ENCODE data around the gene ZNF19.
"Not testable (repeated sequence)": the region's sequence is repeated elsewhere in the genome, so short reads cannot be mapped to it uniquely, and the experiment has no call there.

ZNF19 gene

GRCh38 chr16:71514476-71514875 is 25.4 kb upstream of the ZNF19 start:
- Histone ChIP-seq H3K36me3 (ENCODE audit: control insufficient read depth, insufficient read depth, low read length) (no peaks in the 10 kb centered on the region), H3K27me3 (ENCODE audit: control insufficient read depth, insufficient read depth, low read length) (no peaks in the 10 kb centered on the region), H3K4me1 (ENCODE audit: control insufficient read depth, insufficient read depth, low read length) (no peaks in the 10 kb centered on the region), H3K9me3 (ENCODE audit: control insufficient read depth, insufficient read depth, low read length) (no peaks in the 10 kb centered on the region; the same call in 1 of the 2 replicates), H3K27ac (ENCODE audit: low read length) (no peak overlapping the region), H3K4me3 (ENCODE audit: low read length) (no peak overlapping the region)
- no peak for DNase-seq (ENCODE audit: low read depth, low spot score)
- no CpG with 5 or more reads among the region's 7 CpGs for WGBS (ENCODE audit: insufficient coverage, insufficient read length)

- WGBS (ENCODE audit: insufficient coverage, insufficient read length): no CpG with 5 or more reads among the region's 1 CpG
- Histone ChIP-seq H3K4me1 (ENCODE audit: control insufficient read depth, insufficient read depth, low read length) (no peaks in the 10 kb centered on the region), H3K9me3 (ENCODE audit: control insufficient read depth, insufficient read depth, low read length) (no peaks in the 10 kb centered on the region; the same call in 1 of the 2 replicates), H3K27ac (ENCODE audit: low read length) (no peak overlapping the region), H3K27me3 (ENCODE audit: control insufficient read depth, insufficient read depth, low read length) (no peaks in the 10 kb centered on the region), H3K4me3 (ENCODE audit: low read length) (no peak overlapping the region), H3K36me3 (ENCODE audit: control insufficient read depth, insufficient read depth, low read length) (no peaks in the 10 kb centered on the region)
- DNase-seq (ENCODE audit: low read depth, low spot score): no peak
These were observed 24.2 kb upstream of the ZNF19 start for GRCh38 chr16:71513302-71513701.

- H3K27ac ChIP-seq (ENCODE audit: low read length): no peak overlapping the region
- no peaks in the 10 kb centered on the region for H3K4me1 ChIP-seq (ENCODE audit: control insufficient read depth, insufficient read depth, low read length)
- no peak overlapping the region for H3K4me3 ChIP-seq (ENCODE audit: low read length)
- H3K9me3 ChIP-seq (ENCODE audit: control insufficient read depth, insufficient read depth, low read length): no peaks in the 10 kb centered on the region; the same call in 1 of the 2 replicates
- no peaks in the 10 kb centered on the region for H3K27me3 ChIP-seq (ENCODE audit: control insufficient read depth, insufficient read depth, low read length)
- H3K36me3 ChIP-seq (ENCODE audit: control insufficient read depth, insufficient read depth, low read length): no peaks in the 10 kb centered on the region
- no CpG with 5 or more reads among the region's 1 CpG for WGBS (ENCODE audit: insufficient coverage, insufficient read length)
- DNase-seq (ENCODE audit: low read depth, low spot score): no peak
These were observed 17.9 kb upstream of the ZNF19 start for GRCh38 chr16:71507061-71507460.

GRCh38 chr16:71504901-71505300 is 15.8 kb upstream of the ZNF19 start:
- Histone ChIP-seq H3K27me3 (ENCODE audit: control insufficient read depth, insufficient read depth, low read length) (no peaks in the 10 kb centered on the region), H3K4me3 (ENCODE audit: low read length) (no peak overlapping the region), H3K36me3 (ENCODE audit: control insufficient read depth, insufficient read depth, low read length) (no peaks in the 10 kb centered on the region), H3K4me1 (ENCODE audit: control insufficient read depth, insufficient read depth, low read length) (no peaks in the 10 kb centered on the region), H3K27ac (ENCODE audit: low read length) (no peak overlapping the region), H3K9me3 (ENCODE audit: control insufficient read depth, insufficient read depth, low read length) (no peaks in the 10 kb centered on the region)
- DNase-seq (ENCODE audit: low read depth, low spot score): no peak
- no CpG with 5 or more reads among the region's 5 CpGs for WGBS (ENCODE audit: insufficient coverage, insufficient read length)

- H3K9me3 ChIP-seq (ENCODE audit: control insufficient read depth, insufficient read depth, low read length); H3K4me1 ChIP-seq (ENCODE audit: control insufficient read depth, insufficient read depth, low read length); H3K4me3 ChIP-seq (ENCODE audit: low read length); H3K27ac ChIP-seq (ENCODE audit: low read length); DNase-seq (ENCODE audit: low read depth, low spot score); H3K36me3 ChIP-seq (ENCODE audit: control insufficient read depth, insufficient read depth, low read length); H3K27me3 ChIP-seq (ENCODE audit: control insufficient read depth, insufficient read depth, low read length): not testable (repeated sequence)
- WGBS (ENCODE audit: insufficient coverage, insufficient read length): no CpG with 5 or more reads among the region's 7 CpGs
These were observed 14.9 kb upstream of the ZNF19 start for GRCh38 chr16:71504051-71504450.

- Histone ChIP-seq H3K9me3 (ENCODE audit: control insufficient read depth, insufficient read depth, low read length) (no peaks in the 10 kb centered on the region), H3K36me3 (ENCODE audit: control insufficient read depth, insufficient read depth, low read length) (no peaks in the 10 kb centered on the region), H3K27ac (ENCODE audit: low read length) (no peak overlapping the region), H3K4me3 (ENCODE audit: low read length) (no peak overlapping the region), H3K27me3 (ENCODE audit: control insufficient read depth, insufficient read depth, low read length) (no peaks in the 10 kb centered on the region), H3K4me1 (ENCODE audit: control insufficient read depth, insufficient read depth, low read length) (no peaks in the 10 kb centered on the region)
- no CpG with 5 or more reads among the region's 3 CpGs for WGBS (ENCODE audit: insufficient coverage, insufficient read length)
- no peak for DNase-seq (ENCODE audit: low read depth, low spot score)
These were observed 12.4 kb upstream of the ZNF19 start for GRCh38 chr16:71501547-71501946.

- Histone ChIP-seq H3K4me3 (ENCODE audit: low read length) (no peak overlapping the region), H3K9me3 (ENCODE audit: control insufficient read depth, insufficient read depth, low read length) (no peaks in the 10 kb centered on the region), H3K27me3 (ENCODE audit: control insufficient read depth, insufficient read depth, low read length) (no peaks in the 10 kb centered on the region), H3K27ac (ENCODE audit: low read length) (no peak overlapping the region), H3K36me3 (ENCODE audit: control insufficient read depth, insufficient read depth, low read length) (no peaks in the 10 kb centered on the region), H3K4me1 (ENCODE audit: control insufficient read depth, insufficient read depth, low read length) (no peaks in the 10 kb centered on the region)
- no CpG with 5 or more reads among the region's 2 CpGs for WGBS (ENCODE audit: insufficient coverage, insufficient read length)
- DNase-seq (ENCODE audit: low read depth, low spot score): no peak
These were observed 11.8 kb upstream of the ZNF19 start for GRCh38 chr16:71500964-71501363.

- Histone ChIP-seq H3K36me3 (ENCODE audit: control insufficient read depth, insufficient read depth, low read length) (no peaks in the 10 kb centered on the region), H3K4me3 (ENCODE audit: low read length) (no peak overlapping the region), H3K27me3 (ENCODE audit: control insufficient read depth, insufficient read depth, low read length) (no peaks in the 10 kb centered on the region), H3K9me3 (ENCODE audit: control insufficient read depth, insufficient read depth, low read length) (no peaks in the 10 kb centered on the region), H3K4me1 (ENCODE audit: control insufficient read depth, insufficient read depth, low read length) (no peaks in the 10 kb centered on the region), H3K27ac (ENCODE audit: low read length) (no peak overlapping the region)
- no CpG with 5 or more reads among the region's 3 CpGs for WGBS (ENCODE audit: insufficient coverage, insufficient read length)
- DNase-seq (ENCODE audit: low read depth, low spot score): peak; percentile 35
These were observed 10.7 kb upstream of the ZNF19 start for GRCh38 chr16:71499775-71500364.

GRCh38 chr16:71498031-71498430 is 8.9 kb upstream of the ZNF19 start:
- H3K27ac ChIP-seq (ENCODE audit: low read length): no peak overlapping the region
- WGBS (ENCODE audit: insufficient coverage, insufficient read length): no CpG with 5 or more reads among the region's 3 CpGs
- no peaks in the 10 kb centered on the region for H3K9me3 ChIP-seq (ENCODE audit: control insufficient read depth, insufficient read depth, low read length)
- no peaks in the 10 kb centered on the region for H3K4me1 ChIP-seq (ENCODE audit: control insufficient read depth, insufficient read depth, low read length)
- no peak overlapping the region for H3K4me3 ChIP-seq (ENCODE audit: low read length)
- DNase-seq (ENCODE audit: low read depth, low spot score): no peak
- no peaks in the 10 kb centered on the region for H3K36me3 ChIP-seq (ENCODE audit: control insufficient read depth, insufficient read depth, low read length)
- no peaks in the 10 kb centered on the region for H3K27me3 ChIP-seq (ENCODE audit: control insufficient read depth, insufficient read depth, low read length)

GRCh38 chr16:71493213-71493612 is 4.1 kb upstream of the ZNF19 start:
- no peaks in the 10 kb centered on the region for H3K4me1 ChIP-seq (ENCODE audit: control insufficient read depth, insufficient read depth, low read length)
- no CpG with 5 or more reads among the region's 3 CpGs for WGBS (ENCODE audit: insufficient coverage, insufficient read length)
- no peaks in the 10 kb centered on the region for H3K9me3 ChIP-seq (ENCODE audit: control insufficient read depth, insufficient read depth, low read length)
- no peak overlapping the region for H3K4me3 ChIP-seq (ENCODE audit: low read length)
- no peaks in the 10 kb centered on the region for H3K27me3 ChIP-seq (ENCODE audit: control insufficient read depth, insufficient read depth, low read length)
- DNase-seq (ENCODE audit: low read depth, low spot score): no peak
- no peaks in the 10 kb centered on the region for H3K36me3 ChIP-seq (ENCODE audit: control insufficient read depth, insufficient read depth, low read length)
- H3K27ac ChIP-seq (ENCODE audit: low read length): no peak overlapping the region

GRCh38 chr16:71492786-71493185 is 3.7 kb upstream of the ZNF19 start:
- H3K4me1 ChIP-seq (ENCODE audit: control insufficient read depth, insufficient read depth, low read length): no peaks in the 10 kb centered on the region
- no peak overlapping the region for H3K27ac ChIP-seq (ENCODE audit: low read length)
- H3K4me3 ChIP-seq (ENCODE audit: low read length): no peak overlapping the region
- no peaks in the 10 kb centered on the region for H3K36me3 ChIP-seq (ENCODE audit: control insufficient read depth, insufficient read depth, low read length)
- no peaks in the 10 kb centered on the region for H3K9me3 ChIP-seq (ENCODE audit: control insufficient read depth, insufficient read depth, low read length)
- DNase-seq (ENCODE audit: low read depth, low spot score): no peak
- 100% methylated on average over 1 of the region's 2 CpGs for WGBS (ENCODE audit: insufficient coverage, insufficient read length)
- no peaks in the 10 kb centered on the region for H3K27me3 ChIP-seq (ENCODE audit: control insufficient read depth, insufficient read depth, low read length)

Measured in iPS DF 6.9 (cell line).